Left cardiac atrium (tissue), 4 donors: ENCODE data around the gene CFAP251. TPM values are rescaled to one million over a fixed set of nuclear protein-coding genes. Genes with fewer than 3 reads are reported as not detected.
A peak's percentile ranks its signal among the peaks of the same experiment; 100 is the strongest.

ENCODE experiments used
- ATAC-seq, 2 donors: fragments of 200-7000 bp; cut with Tn5 transposase; one replicate each; pipeline ENCODE4 v1.9.1; 2020; ENCODE audit warnings: mild to moderate bottlenecking in 2 of 2, moderate library complexity in 2 of 2
- DNase-seq: peaks from one replicate; pipeline ENCODE4 v3.0.0-alpha.2; 2020
- intact Hi-C, 2 donors: fragments of 100-400 bp; cut with DNase I; formaldehyde crosslinking; loops; one replicate each; pipeline versions ENCODE4 v1.14.1 to v1.15.1; 2022 to 2023
- total RNA-seq, 2 donors: library from RNA; stranded (reverse); fragmentation: NEBNext Ultra II Directional; extraction: Animal tissue kit (Norgen Biotek cat#: 25700); gene quantifications; one replicate each; pipeline ENCODE4 v1.2.1, GENCODE V29; 2021
- donor health status: DM: no; HTN: yes; CAD: no.
- donor health status: DM: no; HTN: yes; CAD: no; lungs with severe emphysema.
- donor health status: DM: yes; HTN: yes; CAD: no.
- donor health status: Dilated cardiomyopathy.

CFAP251 gene
- total RNA-seq, 2 donors from 2014 or later: 0.77 to 1.3 TPM

GRCh38 chr12:122018457-122018856 is 100.1 kb downstream of the CFAP251 start:
- intact Hi-C loops: no loop called here
- no peak for DNase-seq

DNA sequence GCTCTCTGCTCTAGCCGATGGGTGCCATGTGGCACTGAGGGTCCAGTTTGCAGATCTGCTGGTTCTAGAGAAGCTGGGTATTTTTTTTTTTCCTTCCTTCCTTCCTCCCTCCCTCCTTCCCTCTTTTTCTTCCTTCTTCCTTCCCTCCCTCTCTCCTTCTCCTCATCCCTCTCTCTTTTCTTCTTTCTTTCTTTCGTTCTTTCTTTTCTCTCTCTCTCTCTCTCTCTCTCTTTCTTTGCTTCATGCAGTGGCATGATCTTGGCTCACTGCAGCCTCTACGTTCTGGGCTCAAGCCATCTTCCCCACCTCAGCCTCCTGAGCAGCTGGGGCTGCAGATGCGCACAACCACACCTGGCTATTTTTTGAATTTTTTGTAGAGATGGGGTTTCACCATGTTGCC is 100.5 kb downstream of the CFAP251 start:
- ATAC-seq (no peak), DNase-seq (no peak)
- intact Hi-C loops: no loop called here

More at GRCh38 chr12:122018457-122018856, 100.1 kb downstream of the CFAP251 start:
- no peak for ATAC-seq

GRCh38 chr12:122020795-122021192 is 102.4 kb downstream of the CFAP251 start:
- DNase-seq (no peak), ATAC-seq (no peak)
- intact Hi-C loops: no loop called here

- peak in 1 of 2 donors; percentile 4 for ATAC-seq
- peak; percentile 35 for DNase-seq
Measured at GRCh38 chr12:122021193-122021821, 102.9 kb downstream of the CFAP251 start.

DNA sequence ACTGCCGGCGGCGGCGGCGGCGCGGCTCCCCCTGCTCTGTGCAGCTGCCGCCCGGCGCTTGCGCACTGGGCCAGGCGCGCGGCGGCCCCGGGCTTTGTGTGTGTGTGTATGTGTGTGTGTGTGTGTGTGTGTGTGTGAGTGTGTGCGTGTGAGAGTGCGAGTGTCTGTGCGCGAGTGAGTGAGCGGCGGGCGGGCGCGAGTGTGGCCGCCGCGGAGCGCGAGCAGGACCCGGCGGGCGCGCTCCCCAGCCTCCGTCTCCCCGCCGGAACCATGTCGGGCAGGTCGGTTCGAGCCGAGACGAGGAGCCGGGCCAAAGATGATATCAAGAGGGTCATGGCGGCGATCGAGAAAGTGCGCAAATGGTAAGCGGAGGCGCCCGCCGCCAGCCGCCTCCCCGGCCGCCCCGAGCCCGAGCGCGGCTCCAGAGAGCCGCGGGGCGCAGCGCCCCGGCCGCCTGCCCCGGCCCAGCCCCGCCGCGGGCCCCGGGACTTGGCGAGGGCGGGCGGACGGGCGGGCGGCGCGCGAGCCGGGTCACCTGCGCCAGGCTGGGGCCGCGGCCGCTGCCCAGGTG is 103.5 kb downstream of the CFAP251 start, which contains the start of gene BCL7A:
Gene BCL7A, plus strand, starts transcription at position 63 of the 571 bp plus-strand sequence. Its CDS starts 208 bp downstream, at position 271.
- intact Hi-C loops: loop anchor here in 1 of 2 donors (2.0 kb wide), 1 partner anchor 57 kb away; the partner anchor contains the start of gene MLXIP
- DNase-seq: peak; percentile 70
- ATAC-seq: peak; percentile 76 to 77

More at GRCh38 chr12:122021193-122021821, 102.9 kb downstream of the CFAP251 start:
- intact Hi-C loops: no loop called here

DNA sequence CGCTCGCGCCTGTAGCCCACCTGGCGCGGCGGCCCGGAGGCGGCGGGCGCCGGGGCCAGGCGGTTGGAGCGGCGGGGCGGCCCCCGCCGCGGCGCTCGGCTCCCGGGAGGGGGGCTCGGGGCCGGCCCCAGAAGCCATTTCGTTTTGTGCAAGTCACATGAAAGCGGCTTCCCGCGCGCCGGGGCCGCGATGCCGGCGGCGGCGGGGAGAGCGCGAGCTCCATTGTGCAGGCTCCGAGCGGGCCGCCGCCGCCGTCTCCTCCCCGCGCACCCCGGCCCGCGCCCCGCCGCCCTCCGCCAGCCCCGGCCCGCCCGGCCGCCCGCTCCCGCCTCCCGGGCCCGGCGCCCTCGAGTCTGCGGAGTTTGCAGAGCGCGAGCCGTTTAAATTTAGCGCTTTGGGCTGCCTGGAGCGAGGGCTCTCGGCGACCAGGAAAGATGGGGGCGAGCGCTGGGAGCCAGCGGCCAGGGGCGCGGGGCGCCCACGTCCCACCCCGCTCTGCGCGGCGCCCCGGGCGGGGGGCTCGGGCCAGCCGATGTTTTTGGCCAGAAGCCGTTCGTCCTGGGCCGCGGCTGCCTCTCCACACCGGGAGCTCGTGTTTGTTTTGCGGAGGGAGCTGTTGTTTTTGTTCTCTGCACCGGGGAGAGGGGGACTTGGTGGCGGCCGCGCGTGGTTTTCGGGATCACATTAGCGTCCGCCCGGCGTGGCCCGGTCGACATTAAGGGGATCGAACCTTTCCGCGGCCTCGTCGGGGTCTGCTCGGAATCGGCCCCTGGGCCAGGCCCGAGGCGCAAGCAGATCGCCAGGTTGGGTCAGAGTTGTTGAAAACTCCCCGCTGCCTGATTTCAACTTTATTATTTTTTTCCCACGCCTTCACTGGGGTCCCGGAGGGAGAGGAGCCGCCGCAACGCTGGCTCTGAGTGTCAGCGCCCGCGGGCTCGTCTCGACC is 104.3 kb downstream of the CFAP251 start:
- ATAC-seq: peak; percentile 12 to 18
- DNase-seq: peak; percentile 35
- intact Hi-C loops: loop anchor here in 1 of 2 donors (2.0 kb wide), 1 partner anchor 56 kb away; the partner anchor contains the start of gene MLXIP

DNA sequence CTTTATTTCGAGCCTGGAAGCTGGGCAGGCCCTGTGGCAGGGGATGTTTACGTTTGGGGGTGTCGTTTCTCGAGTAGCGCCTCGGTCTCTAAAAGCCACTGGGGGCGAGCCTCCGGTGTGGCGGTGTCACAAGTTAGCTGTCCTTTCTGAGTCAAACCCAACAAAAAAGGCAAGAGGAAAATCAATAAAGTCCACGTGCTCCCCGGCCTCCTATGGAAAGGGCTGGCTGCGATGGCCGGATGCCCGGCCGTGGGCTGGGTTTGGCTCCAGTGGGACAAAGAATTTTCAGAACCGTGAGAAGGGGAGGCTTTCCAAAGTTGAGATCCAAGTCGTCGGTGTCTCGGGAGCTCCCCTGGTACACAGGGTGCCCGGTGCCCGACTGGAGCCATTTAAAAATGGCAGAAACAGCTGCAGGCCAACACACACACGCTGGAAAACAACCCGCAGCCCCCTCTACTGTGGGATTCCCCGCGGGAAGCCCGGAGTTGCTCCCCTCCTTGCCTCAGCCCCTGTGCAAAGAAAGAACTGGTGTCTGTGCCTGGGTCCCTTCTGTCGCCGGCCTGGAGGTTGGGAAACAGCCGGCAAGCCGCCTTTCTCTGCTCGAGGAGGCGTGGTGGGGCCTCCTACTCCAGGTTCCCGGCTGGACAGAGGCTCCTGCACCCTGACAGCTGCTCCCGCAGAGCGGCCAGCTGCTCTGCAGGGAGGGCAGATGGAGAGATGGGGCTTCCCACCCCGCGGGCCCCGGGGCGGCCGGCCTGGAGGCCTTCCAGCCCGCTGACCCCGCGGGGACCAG is 105.1 kb downstream of the CFAP251 start:
- ATAC-seq: peak; percentile 73 to 78
- peak; percentile 77 for DNase-seq
- intact Hi-C loops: loop anchor here in 1 of 2 donors (2.0 kb wide), 1 partner anchor 55 kb away; the partner anchor contains the start of gene MLXIP

DNA sequence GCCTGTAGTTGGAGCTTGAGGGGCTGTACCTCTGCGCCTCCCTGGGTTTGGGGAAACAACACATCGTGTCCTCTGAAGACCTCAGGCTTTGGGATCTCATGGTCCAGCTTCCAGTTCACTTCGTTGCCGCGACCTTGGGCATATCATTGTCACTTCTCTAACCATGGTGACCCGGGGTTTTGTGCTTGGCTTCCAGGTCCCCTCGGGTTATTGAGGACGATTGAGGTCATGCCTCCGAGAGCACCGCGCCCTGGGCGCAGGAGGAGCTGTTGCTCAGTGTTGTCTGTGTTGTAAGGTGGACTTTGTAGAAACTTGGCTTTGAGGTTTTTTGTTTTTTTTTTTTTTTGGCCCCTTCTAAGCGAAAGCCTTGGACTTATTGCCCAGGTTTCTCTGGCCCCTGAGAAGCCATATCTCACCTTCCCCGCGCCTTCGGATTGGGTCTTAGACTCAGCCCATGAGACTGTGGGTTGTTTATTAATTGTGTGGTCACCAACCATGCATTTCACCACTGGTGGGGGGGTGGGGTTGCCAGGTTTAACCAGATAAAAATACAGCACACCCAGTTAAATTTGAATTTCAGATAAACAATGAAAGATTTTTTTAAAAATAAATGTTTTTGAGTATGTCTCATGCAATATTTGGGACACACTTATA is 105.9 kb downstream of the CFAP251 start:
- DNase-seq (no peak), ATAC-seq (no peak)
- intact Hi-C loops: no loop called here

GRCh38 chr12:122026706-122027333 is 108.4 kb downstream of the CFAP251 start:
- intact Hi-C loops: no loop called here
- ATAC-seq: no peak
- DNase-seq: no peak

DNA sequence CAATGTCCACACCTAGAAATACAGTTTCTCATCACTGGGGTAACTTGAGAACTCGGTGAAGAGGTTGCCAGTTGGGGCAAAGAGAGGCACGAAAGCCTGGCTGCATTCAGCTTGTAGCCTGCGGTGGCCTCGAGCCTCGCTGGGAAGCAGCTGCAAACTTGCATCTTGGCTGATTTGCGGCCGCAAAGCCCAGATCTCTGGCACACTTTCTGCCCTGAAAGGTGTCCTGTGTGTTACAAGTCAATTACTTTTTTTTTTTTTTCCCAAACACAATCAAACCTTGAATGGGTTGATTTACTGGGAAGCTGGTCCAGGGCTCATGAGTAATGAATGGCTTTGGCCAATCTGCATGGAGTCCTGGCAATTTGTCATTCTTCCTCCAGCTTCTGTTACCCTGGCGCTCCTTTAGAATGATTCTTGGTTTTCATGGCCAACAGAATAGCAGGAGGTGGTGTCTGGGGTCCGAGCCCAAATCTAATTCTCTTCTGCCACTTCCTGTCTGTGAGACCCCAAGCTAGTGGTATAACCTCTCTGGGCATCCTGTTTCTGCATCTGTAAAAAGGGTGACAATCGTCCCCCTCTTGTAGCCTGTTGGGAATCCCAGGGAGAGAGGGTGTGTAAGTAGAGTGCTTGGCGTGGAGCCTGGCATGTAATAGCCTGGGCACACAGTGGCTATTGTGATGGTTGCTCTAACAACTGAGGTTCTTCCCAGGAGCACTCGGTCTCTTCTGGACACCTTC is 109.9 kb downstream of the CFAP251 start:
- DNase-seq (no peak), ATAC-seq (no peak)
- intact Hi-C loops: no loop called here

DNA sequence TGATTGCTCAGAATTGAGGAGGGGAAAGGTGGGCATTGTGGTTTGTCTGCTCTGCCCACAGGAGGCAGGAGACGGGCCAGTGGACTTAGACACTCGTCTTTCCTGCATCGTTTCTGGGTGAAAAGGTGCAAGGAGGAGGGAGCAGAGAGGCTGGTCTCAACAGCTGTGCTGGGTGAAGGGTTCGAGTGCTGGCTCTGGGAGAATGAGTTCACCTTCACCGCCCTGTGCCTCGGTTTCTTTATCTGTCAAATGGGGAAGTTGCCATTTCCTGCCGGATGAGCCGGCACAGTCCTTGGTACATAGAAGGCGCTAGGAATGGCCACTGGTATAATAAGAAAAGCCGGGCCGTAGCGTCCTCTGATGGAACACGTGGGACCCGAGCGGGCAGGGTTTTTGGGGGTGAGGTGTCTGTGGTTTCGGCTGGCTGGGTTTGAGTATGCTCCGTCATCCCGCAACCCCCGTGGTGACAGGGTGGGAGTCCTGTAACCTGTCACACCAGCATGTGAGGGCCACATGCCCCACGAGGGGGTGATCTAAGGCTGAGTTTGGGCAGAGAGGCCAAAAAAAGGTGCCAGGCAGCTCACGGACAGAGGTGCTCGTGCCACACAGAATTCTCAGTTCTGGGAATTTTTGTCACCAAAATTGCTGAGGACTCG is 110.6 kb downstream of the CFAP251 start:
- no peak for DNase-seq
- intact Hi-C loops: no loop called here
- ATAC-seq: no peak

GRCh38 chr12:122029620-122030423 is 111.4 kb downstream of the CFAP251 start:
- ATAC-seq (peak; percentile 51 to 63), DNase-seq (no peak)
- intact Hi-C loops: loop anchor here in 1 of 2 donors (5.0 kb wide), 1 partner anchor 113 kb away; the partner anchor contains the start of gene CFAP251

DNA sequence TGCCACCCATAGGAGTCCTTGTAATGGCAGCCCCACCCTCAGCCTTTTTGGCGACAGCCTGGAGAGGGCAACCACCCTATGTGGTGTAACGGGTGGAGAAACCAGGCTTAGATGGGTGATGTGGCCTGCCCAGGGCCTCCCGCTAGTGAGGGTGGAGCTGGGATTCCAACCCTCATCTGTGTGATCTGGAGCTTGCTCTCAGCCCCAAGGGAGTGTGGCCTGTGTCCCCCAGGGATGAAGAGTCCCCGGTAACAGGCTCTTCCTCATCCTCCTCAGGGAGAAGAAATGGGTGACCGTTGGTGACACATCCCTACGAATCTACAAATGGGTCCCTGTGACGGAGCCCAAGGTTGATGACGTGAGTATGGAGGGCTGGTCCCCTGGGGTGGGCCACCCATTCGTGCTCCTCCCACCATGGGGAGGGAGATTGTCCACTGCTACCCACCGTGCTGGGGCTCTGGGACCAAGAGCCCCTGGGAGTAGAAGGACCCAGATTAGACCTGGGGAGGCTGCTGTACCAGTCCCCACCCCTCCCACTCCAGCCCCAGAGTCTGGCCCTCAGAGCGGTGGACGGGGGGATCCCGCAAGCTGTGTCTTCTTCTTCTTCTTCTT is 112.1 kb downstream of the CFAP251 start:
- intact Hi-C loops: loop anchor here in 1 of 2 donors (5.0 kb wide), 1 partner anchor 113 kb away; the partner anchor contains the start of gene CFAP251
- ATAC-seq (no peak), DNase-seq (no peak)

DNA sequence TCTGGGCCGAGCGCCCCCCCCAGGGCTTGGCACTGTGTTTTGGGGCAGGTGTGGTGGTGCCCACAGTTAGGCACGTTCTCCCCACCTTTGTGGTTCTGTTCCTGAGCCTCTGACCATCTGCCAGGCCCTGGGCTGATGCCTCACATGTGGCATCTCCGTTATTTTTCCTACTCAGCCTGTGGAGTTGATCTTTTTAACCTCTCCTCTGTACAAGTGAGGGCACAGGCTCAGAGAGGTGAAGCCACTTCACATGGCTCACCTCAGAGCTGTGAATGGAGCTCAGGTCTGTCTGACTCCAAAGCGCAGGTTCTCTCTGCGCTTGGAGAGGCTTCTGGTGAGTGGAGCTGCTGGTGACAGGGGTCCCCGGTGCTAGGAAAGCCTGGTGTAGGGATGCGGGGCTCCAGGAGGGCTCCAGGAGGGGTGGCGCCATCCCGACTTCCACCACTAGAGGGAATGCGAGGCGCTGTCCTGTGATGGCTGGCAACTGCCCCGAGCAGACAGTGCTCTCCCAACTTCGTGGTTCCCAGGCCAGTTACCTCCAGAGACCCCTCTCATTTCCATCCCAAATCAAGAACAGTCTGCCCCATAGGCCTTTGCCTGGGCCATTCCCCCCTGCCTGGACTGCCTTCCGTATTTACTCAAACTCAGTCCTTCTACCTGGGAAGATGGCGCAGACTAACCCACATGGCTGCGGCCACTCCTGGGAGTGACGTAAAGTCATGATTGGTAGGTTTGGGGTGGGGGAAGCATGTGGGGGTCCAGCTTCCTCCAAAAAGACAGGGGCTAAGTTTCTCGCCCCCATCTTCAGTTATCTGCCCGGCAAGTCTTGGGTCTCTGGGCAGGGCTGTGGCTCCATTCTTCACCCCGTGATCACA is 113.2 kb downstream of the CFAP251 start:
- ATAC-seq: peak in 1 of 2 donors; percentile 57
- intact Hi-C loops: loop anchor here in 1 of 2 donors (5.0 kb wide), 1 partner anchor 114 kb away; the partner anchor contains the start of gene CFAP251
- DNase-seq: peak; percentile 50
